Measurements from ENCODE around the gene CRIP1. TPM values are rescaled to one million over a fixed set of nuclear protein-coding genes. Genes with fewer than 3 reads are reported as not detected.

CRIP1 gene
- polyA plus RNA-seq, 1 experiment = 0.90 TPM

DNA sequence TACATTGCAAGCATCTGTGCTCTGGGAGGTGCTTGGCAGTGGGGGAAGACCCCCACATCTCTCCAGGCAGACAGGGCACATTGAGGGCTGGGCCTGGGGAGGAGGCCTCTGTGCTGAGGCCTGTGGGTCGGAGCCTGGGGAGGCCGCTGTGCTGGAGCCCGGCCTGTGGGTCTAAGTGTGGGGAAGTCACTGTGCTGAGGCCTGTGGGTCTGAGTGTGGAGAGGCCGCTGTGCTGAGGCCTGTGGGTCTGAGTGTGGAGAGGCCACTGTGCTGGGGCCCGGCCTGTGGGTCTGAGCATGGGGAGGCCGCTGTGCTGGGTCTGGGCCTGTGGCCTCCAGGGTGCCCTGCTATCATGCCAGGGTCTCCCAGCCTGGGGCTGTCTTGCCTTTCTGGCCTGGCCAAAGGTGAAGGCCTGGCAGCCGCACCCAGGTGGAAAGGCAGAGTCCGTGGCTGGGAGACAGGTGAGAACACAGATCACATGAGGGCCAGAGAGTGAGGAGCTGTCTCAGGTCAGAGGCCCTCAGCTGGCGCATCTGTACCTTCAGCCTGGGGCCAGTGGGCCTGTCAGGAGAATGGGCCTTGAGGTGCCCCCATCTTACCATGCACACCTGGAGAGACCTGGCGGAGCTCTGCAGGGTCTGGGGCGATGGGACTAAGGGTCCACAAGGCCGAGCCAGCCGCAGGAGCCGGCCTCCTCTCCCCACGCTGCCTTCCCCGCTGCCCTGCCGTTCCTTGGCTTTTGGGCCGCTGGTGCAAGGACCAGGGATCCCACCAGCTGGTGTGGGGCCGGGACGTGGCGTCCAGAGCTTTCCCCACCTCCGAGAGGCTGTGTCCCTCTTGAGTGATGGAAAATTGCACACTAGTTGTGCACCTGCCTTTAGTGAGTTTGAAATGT, 30.7 kb upstream of the CRIP1 start:
- DNase-seq (ENCODE audit: low read depth) = no peak
- Histone ChIP-seq H3K4me3 (ENCODE audit: low read depth, low read length) (no peak overlapping the region), H3K36me3 (ENCODE audit: control insufficient read depth, insufficient read depth, low read length) (peaks cover 30% of the 10 kb centered on the region), H3K27me3 (ENCODE audit: control insufficient read depth, insufficient read depth, low read length) (no peaks in the 10 kb centered on the region)
- TF ChIP-seq, protein P1, sequence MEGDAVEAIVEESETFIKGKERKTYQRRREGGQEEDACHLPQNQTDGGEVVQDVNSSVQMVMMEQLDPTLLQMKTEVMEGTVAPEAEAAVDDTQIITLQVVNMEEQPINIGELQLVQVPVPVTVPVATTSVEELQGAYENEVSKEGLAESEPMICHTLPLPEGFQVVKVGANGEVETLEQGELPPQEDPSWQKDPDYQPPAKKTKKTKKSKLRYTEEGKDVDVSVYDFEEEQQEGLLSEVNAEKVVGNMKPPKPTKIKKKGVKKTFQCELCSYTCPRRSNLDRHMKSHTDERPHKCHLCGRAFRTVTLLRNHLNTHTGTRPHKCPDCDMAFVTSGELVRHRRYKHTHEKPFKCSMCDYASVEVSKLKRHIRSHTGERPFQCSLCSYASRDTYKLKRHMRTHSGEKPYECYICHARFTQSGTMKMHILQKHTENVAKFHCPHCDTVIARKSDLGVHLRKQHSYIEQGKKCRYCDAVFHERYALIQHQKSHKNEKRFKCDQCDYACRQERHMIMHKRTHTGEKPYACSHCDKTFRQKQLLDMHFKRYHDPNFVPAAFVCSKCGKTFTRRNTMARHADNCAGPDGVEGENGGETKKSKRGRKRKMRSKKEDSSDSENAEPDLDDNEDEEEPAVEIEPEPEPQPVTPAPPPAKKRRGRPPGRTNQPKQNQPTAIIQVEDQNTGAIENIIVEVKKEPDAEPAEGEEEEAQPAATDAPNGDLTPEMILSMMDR (IDR thresholded peaks at IDR 0.05; ENCODE audit: insufficient read depth, low read depth, low read length) = no peak
- CTCF ChIA-PET = interaction anchor here (0.9 kb wide), 2 partner anchors 12 to 25 kb away, joined by 3 read pairs; no protein-coding TSS in a partner anchor
- POLR2A ChIA-PET = no interaction called here

DNA sequence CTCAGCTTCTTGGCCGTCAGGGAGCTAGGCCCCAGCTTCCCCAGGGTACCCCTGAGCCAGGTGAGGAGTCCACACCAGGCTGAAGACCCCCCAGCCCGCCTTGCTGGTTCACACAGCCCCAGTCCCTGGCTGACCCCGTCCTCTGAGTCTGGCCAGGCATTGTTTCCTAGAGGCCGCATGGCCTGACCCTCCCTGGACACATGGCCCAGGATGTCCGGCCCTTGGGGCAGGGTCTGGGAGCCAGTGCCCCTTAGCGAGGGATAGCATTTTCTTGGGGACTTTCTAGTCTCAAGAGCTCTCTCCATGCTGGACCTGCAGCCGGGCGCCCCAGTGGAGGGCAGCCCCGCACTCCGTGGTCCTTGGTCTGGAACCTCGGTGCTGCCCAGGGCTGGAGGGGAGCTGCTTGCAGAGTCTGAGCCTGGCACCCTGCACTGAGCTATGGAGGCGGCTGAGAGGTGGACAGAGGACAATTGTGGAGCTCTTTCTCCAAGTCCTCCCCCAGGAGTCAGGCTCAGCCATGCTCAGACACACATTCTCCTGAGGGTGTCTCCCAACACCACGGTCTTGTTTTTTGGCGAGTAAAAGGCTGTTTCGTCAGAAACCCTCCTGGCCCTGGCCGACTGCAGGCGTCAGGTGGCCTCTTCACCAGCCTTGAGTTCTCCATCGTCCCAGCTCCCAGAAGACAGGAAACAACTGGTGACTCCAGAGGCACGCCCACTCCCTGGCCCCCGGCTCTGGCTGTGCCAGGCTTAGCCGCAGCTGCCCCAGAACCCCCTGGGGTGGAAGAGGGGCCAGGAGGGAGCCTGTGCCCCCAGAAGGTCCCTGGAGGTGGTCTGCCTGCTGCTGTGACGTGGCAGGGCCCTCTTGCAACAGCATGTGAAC, 29.7 kb upstream of the CRIP1 start:
- POLR2A ChIA-PET = no interaction called here
- CTCF ChIA-PET = interaction anchor here (0.9 to 1.5 kb wide), 2 partner anchors 9 to 11 kb away, joined by 3 to 4 read pairs; no protein-coding TSS in a partner anchor
- peaks cover 30% of the 10 kb centered on the region for H3K36me3 ChIP-seq (ENCODE audit: control insufficient read depth, insufficient read depth, low read length)
- no peaks in the 10 kb centered on the region for H3K27me3 ChIP-seq (ENCODE audit: control insufficient read depth, insufficient read depth, low read length)
- TF ChIP-seq, protein P1 (IDR thresholded peaks at IDR 0.05; ENCODE audit: insufficient read depth, low read depth, low read length) = no peak
- DNase-seq (ENCODE audit: low read depth) = no peak
- H3K4me3 ChIP-seq (ENCODE audit: low read depth, low read length) = no peak overlapping the region

DNA sequence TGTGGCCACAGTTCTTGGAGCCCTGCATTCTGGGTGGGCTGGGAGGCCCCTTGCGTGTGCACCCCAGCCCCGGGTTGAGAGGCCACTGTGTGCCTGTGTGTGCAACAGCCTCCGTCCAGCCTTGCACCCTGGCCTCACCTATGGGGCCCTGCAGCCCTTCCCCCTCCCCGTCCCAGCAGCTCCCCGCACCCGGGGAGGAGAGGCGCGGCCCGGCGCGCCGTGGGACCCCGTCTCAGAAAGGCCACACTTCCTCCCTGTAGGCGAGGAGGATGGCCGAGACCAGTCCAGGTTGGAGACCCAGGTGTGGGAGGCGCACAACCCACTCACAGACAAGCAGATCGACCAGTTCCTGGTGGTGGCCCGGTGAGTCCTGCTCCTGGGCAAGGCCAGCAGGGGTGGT, 28.7 kb upstream of the CRIP1 start:
- POLR2A ChIA-PET = no interaction called here
- TF ChIP-seq, protein P1 (IDR thresholded peaks at IDR 0.05; ENCODE audit: insufficient read depth, low read depth, low read length) = no peak
- CTCF ChIA-PET = interaction anchor here (1.5 kb wide), 1 partner anchor 10 kb away, joined by 4 read pairs; no protein-coding TSS in a partner anchor
- Histone ChIP-seq H3K27me3 (ENCODE audit: control insufficient read depth, insufficient read depth, low read length) (no peaks in the 10 kb centered on the region), H3K36me3 (ENCODE audit: control insufficient read depth, insufficient read depth, low read length) (peaks cover 30% of the 10 kb centered on the region), H3K4me3 (ENCODE audit: low read depth, low read length) (no peak overlapping the region)
- no peak for DNase-seq (ENCODE audit: low read depth)

DNA sequence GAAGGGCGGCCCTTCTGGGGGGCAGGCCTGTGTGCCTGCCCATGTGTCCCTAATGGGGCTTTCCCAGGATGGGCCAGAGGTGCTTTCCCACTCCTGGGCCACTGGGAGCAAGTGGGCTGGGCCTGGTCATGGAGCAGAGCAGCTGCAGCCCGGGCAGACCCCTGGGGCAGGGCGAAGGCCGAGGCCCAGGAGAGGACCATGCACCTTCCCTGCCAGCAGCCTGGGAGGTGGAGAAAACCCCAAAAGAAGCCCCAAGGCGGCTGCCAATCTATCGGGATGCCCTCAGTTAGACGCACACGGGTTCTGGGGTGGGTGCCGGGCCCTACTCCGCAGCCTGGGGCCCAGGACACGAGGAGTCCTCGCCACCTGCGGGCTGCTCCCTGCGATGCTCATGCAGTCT, 28.1 kb upstream of the CRIP1 start:
- TF ChIP-seq, protein P1 (IDR thresholded peaks at IDR 0.05; ENCODE audit: insufficient read depth, low read depth, low read length) = no peak
- DNase-seq (ENCODE audit: low read depth) = no peak
- Histone ChIP-seq H3K36me3 (ENCODE audit: control insufficient read depth, insufficient read depth, low read length) (peaks cover 30% of the 10 kb centered on the region), H3K27me3 (ENCODE audit: control insufficient read depth, insufficient read depth, low read length) (no peaks in the 10 kb centered on the region), H3K4me3 (ENCODE audit: low read depth, low read length) (no peak overlapping the region)
- ChIA-PET POLR2A (no interaction called here), CTCF (no interaction called here)

DNA sequence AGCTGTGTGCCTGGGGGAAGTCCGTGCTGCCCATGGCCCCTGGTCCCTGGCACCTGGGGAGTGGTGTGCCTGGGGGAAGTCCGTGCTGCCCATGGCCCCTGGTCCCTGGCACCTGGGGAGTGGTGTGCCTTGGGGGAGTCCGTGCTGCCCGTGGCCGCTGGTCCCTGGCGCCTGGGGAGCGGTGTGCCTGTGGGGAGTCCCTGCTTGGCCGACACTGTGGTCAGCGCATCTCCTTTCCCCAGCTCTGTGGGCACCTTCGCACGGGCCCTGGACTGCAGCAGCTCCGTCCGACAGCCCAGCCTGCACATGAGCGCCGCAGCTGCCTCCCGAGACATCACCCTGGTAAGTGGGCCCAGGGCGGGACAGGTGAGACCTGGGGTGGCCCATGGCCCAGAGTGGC, 26.6 kb upstream of the CRIP1 start:
- CTCF ChIA-PET = no interaction called here

More for the DNA sequence above, 26.6 kb upstream of the CRIP1 start:
- H3K4me3 ChIP-seq (ENCODE audit: low read depth, low read length) = no peak overlapping the region
- no peak for DNase-seq (ENCODE audit: low read depth)
- H3K36me3 ChIP-seq (ENCODE audit: control insufficient read depth, insufficient read depth, low read length) = peaks cover 36% of the 10 kb centered on the region
- TF ChIP-seq, protein P1 (IDR thresholded peaks at IDR 0.05; ENCODE audit: insufficient read depth, low read depth, low read length) = no peak
- POLR2A ChIA-PET = no interaction called here
- H3K27me3 ChIP-seq (ENCODE audit: control insufficient read depth, insufficient read depth, low read length) = no peaks in the 10 kb centered on the region

Measured in BJ (cell line).